A549 (cell line): ENCODE data around the gene KRTAP1-5. TPM values are rescaled to one million over a fixed set of nuclear protein-coding genes. Genes with fewer than 3 reads are reported as not detected.

Source experiments
- ATAC-seq, 2 experiments: fragments of 200-7000 bp in 1 of 2; fragments of >200 bp in 1 of 2; cut with Nextera tagmentation in 1 of 2; cut with Tn5 transposase in 1 of 2; 3 replicates each; pipeline versions ENCODE4 v1.8.0 to v1.9.1; 2018 to 2020; ENCODE audit warnings: mild to moderate bottlenecking in 1 of 2, moderate library complexity in 1 of 2
- CTCF ChIA-PET: fragments of 300-600 bp; sonication (Branson Sonifier 250); formaldehyde crosslinking; extraction: SDS; loops from one replicate; lab custom pipeline; 2021; ENCODE audit warnings: antibody characterized with exemption, inconsistent platforms; lab: Yijun Ruan, JAX
- POLR2A ChIA-PET: fragments of 350-600 bp; formaldehyde crosslinking; extraction: SDS; loops from one replicate; lab custom pipeline; 2021; ENCODE audit warnings: antibody characterized with exemption, inconsistent platforms; lab: Yijun Ruan, JAX
- DNase-seq, 2 experiments: peaks; one replicate each; pipeline versions ENCODE4 v3.0.0 to v3.0.0-alpha.2; 2011 to 2016; ENCODE audit warnings: low read depth in 1 of 2, low spot score in 1 of 2
- FAIRE-seq: peaks from 2 replicates; lab custom pipeline; 2011; peaks lifted over from hg19 to GRCh38; lab: Jason Lieb, UNC
- H3K27ac ChIP-seq, 2 experiments: fragments of >200 bp; sonication (Bioruptor Twin); formaldehyde crosslinking; 3 replicates each; pipeline ENCODE4 v1.5.1; 2016 to 2017
- H3K4me1 ChIP-seq: fragments of >200 bp; sonication (Bioruptor Twin); formaldehyde crosslinking; 3 replicates; pipeline ENCODE4 v1.6.1; 2016
- H3K4me2 ChIP-seq: fragments of >200 bp; sonication (Bioruptor Twin); formaldehyde crosslinking; 3 replicates; pipeline ENCODE4 v1.6.1; 2016
- H3K4me3 ChIP-seq: fragments of >200 bp; sonication (Bioruptor Twin); formaldehyde crosslinking; 3 replicates; pipeline ENCODE4 v1.5.1; 2016
- H3K9me3 ChIP-seq: fragments of >200 bp; sonication (Bioruptor Twin); formaldehyde crosslinking; 3 replicates; pipeline ENCODE4 v1.6.1; 2016
- CEBPB ChIP-seq, 2 experiments: fragments of >200 bp in 1 of 2; sonication (Bioruptor Twin) in 1 of 2; formaldehyde crosslinking in 1 of 2; IDR thresholded peaks; 2 replicates each; pipeline ENCODE4 v1.6.1; 2012 to 2016
- CHD4 ChIP-seq: fragments of 200-600 bp; sonication (generic); IDR thresholded peaks from 2 replicates; pipeline ENCODE4 v1.6.1; 2016; ENCODE audit warnings: antibody characterized with exemption, mild to moderate bottlenecking, borderline replicate concordance
- E2F6 ChIP-seq: IDR thresholded peaks from 2 replicates; pipeline ENCODE4 v1.6.1; 2012; ENCODE audit warnings: low read depth, borderline replicate concordance
- ELK1 ChIP-seq: fragments of 150-350 bp; IDR thresholded peaks from 2 replicates; pipeline ENCODE4 v1.6.1; 2014; ENCODE audit warnings: low read depth, mild to moderate bottlenecking, low read length
- HES2 ChIP-seq: fragments of >200 bp; sonication (Bioruptor Twin); formaldehyde crosslinking; IDR thresholded peaks from 2 replicates; pipeline ENCODE4 v1.6.1; 2016
- HOXA7 ChIP-seq: fragments of 250-450 bp; sonication (Bioruptor Pico); IDR thresholded peaks from 2 replicates; pipeline ENCODE4 v1.5.0; 2020; ENCODE audit warnings: mild to moderate bottlenecking, moderate library complexity
- HOXB5 ChIP-seq: fragments of 250-450 bp; sonication (Bioruptor Pico); IDR thresholded peaks from 2 replicates; pipeline ENCODE4 v1.5.0; 2020; ENCODE audit warnings: mild to moderate bottlenecking, moderate library complexity
- JUN ChIP-seq, 2 experiments: fragments of >200 bp; sonication (Bioruptor Twin); formaldehyde crosslinking; IDR thresholded peaks; 2 replicates in 1 of 2; 3 replicates in 1 of 2; pipeline ENCODE4 v1.6.1; 2016 to 2017
- JUNB ChIP-seq: fragments of >200 bp; sonication (Bioruptor Twin); formaldehyde crosslinking; IDR thresholded peaks from 2 replicates; pipeline ENCODE4 v1.6.1; 2016
- KDM1A ChIP-seq: fragments of 200-600 bp; sonication (generic); IDR thresholded peaks from 2 replicates; pipeline ENCODE4 v1.6.1; 2016; ENCODE audit warnings: low read depth, mild to moderate bottlenecking
- MYC ChIP-seq: IDR thresholded peaks from 2 replicates; pipeline ENCODE4 v1.6.1; 2012; ENCODE audit warnings: mild to moderate bottlenecking, inconsistent platforms, low read length, improper control_type of control experiment, borderline replicate concordance
- PBX3 ChIP-seq: IDR thresholded peaks from 2 replicates; pipeline ENCODE4 v1.6.1; 2012
- POLR2A ChIP-seq: IDR thresholded peaks from 2 replicates; pipeline ENCODE4 v1.6.1; 2012; ENCODE audit warnings: mild to moderate bottlenecking, low read length
- RCOR1 ChIP-seq: fragments of 150-350 bp; IDR thresholded peaks from 2 replicates; pipeline ENCODE4 v1.6.1; 2014; ENCODE audit warnings: antibody characterized with exemption, low read length, low read depth
- SMC3 ChIP-seq: fragments of >200 bp; sonication (Bioruptor Twin); formaldehyde crosslinking; IDR thresholded peaks from 3 replicates; pipeline ENCODE4 v1.6.1; 2018; ENCODE audit warnings: inconsistent platforms
- polyA plus RNA-seq, 4 experiments: library from polyadenylated mRNA; depleted of rRNA in 3 of 4; stranded (reverse); fragments of >200 nt; fragmentation: RNase III in 1 of 4; extraction: RNeasy Plus Mini Kit Qiagen cat#74134 plus additional on column Dnase treatment in 1 of 4; gene quantifications; 2 replicates in 3 of 4; 3 replicates in 1 of 4; pipeline ENCODE4 v1.2.3, GENCODE V29; 2011 to 2017
- TF ChIP-seq, protein P1 (sequence below): fragments of 250-450 bp; sonication (Bioruptor Pico); IDR thresholded peaks from 2 replicates; pipeline ENCODE4 v1.5.0; 2020; ENCODE audit warnings: low read depth, mild to moderate bottlenecking, moderate library complexity
- TF ChIP-seq, protein P2 (sequence below): fragments of 250-450 bp; sonication (Bioruptor Pico); IDR thresholded peaks from 2 replicates; pipeline ENCODE4 v1.5.0; 2021; ENCODE audit warnings: mild to moderate bottlenecking, moderate library complexity, borderline replicate concordance
- TF ChIP-seq, protein P3 (sequence below): fragments of 200-600 bp; sonication (generic); IDR thresholded peaks from 2 replicates; pipeline ENCODE4 v1.6.1; 2016; ENCODE audit warnings: antibody characterized with exemption, mild to moderate bottlenecking, moderate library complexity

KRTAP1-5 gene
- polyA plus RNA-seq, 2 of the 4 experiments (the other 2 are of a cell fraction), result not detected

DNA sequence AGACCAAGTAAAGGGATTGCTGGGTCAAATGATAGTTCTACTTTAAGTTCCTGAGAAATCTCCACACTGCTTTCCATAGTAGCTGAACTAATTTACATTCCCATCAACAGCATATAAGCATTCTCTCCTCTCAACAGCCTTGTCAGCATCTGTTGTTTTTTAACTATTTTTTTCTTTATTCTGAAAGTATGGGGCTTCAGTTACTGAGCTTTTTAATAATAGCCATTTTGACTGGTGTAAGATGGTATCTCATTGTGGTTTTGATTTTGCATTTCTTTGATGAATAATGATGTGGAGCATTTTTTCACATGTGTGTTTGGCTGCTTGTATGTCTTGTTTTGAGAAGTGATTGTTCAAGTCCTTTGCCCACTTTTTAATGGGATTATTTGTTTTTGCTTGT is 25.6 kb upstream of the KRTAP1-5 start:
- Histone ChIP-seq H3K4me3 (no peak overlapping the region), H3K4me1 (peaks cover 10% of the 10 kb centered on the region; the same call in 1 of the 3 replicates), H3K27ac (no peak overlapping the region), H3K9me3 (no peaks in the 10 kb centered on the region), H3K4me2 (no peak overlapping the region)
- no peak for ATAC-seq
- TF ChIP-seq, protein P1, sequence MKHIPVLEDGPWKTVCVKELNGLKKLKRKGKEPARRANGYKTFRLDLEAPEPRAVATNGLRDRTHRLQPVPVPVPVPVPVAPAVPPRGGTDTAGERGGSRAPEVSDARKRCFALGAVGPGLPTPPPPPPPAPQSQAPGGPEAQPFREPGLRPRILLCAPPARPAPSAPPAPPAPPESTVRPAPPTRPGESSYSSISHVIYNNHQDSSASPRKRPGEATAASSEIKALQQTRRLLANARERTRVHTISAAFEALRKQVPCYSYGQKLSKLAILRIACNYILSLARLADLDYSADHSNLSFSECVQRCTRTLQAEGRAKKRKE (CRISPR knock-in tag), result no peak
- TF ChIP-seq, protein P2, sequence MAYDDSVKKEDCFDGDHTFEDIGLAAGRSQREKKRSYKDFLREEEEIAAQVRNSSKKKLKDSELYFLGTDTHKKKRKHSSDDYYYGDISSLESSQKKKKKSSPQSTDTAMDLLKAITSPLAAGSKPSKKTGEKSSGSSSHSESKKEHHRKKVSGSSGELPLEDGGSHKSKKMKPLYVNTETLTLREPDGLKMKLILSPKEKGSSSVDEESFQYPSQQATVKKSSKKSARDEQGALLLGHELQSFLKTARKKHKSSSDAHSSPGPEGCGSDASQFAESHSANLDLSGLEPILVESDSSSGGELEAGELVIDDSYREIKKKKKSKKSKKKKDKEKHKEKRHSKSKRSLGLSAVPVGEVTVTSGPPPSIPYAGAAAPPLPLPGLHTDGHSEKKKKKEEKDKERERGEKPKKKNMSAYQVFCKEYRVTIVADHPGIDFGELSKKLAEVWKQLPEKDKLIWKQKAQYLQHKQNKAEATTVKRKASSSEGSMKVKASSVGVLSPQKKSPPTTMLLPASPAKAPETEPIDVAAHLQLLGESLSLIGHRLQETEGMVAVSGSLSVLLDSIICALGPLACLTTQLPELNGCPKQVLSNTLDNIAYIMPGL, result no peak
- no peak for TF ChIP-seq MYC
- no peak for TF ChIP-seq HOXA7 (CRISPR knock-in tag)
- TF ChIP-seq JUNB, result no peak
- TF ChIP-seq POLR2A, result no peak
- TF ChIP-seq CEBPB (IDR thresholded peaks at IDR 0.05), result no peak
- no peak for TF ChIP-seq KDM1A
- no peak for TF ChIP-seq HOXB5
- TF ChIP-seq RCOR1, result no peak
- no peak for TF ChIP-seq SMC3
- TF ChIP-seq ELK1, result no peak
- TF ChIP-seq, protein P3, sequence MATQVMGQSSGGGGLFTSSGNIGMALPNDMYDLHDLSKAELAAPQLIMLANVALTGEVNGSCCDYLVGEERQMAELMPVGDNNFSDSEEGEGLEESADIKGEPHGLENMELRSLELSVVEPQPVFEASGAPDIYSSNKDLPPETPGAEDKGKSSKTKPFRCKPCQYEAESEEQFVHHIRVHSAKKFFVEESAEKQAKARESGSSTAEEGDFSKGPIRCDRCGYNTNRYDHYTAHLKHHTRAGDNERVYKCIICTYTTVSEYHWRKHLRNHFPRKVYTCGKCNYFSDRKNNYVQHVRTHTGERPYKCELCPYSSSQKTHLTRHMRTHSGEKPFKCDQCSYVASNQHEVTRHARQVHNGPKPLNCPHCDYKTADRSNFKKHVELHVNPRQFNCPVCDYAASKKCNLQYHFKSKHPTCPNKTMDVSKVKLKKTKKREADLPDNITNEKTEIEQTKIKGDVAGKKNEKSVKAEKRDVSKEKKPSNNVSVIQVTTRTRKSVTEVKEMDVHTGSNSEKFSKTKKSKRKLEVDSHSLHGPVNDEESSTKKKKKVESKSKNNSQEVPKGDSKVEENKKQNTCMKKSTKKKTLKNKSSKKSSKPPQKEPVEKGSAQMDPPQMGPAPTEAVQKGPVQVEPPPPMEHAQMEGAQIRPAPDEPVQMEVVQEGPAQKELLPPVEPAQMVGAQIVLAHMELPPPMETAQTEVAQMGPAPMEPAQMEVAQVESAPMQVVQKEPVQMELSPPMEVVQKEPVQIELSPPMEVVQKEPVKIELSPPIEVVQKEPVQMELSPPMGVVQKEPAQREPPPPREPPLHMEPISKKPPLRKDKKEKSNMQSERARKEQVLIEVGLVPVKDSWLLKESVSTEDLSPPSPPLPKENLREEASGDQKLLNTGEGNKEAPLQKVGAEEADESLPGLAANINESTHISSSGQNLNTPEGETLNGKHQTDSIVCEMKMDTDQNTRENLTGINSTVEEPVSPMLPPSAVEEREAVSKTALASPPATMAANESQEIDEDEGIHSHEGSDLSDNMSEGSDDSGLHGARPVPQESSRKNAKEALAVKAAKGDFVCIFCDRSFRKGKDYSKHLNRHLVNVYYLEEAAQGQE, result no peak
- TF ChIP-seq E2F6, result no peak
- TF ChIP-seq JUN (IDR thresholded peaks at IDR 0.05), result no peak
- TF ChIP-seq PBX3, result no peak
- no peak for TF ChIP-seq CHD4
- no peak for TF ChIP-seq HES2
- DNase-seq, result no peak
- ChIA-PET CTCF (interaction anchor here (1.2 kb wide), 1 partner anchor 13 kb away, joined by 3 read pairs; no protein-coding TSS in a partner anchor), POLR2A (no interaction called here)
- FAIRE-seq, result peak; percentile 68
